ENCODE data around the gene RNF225. TPM values are rescaled to one million over a fixed set of nuclear protein-coding genes. Genes with fewer than 3 reads are reported as not detected.

RNF225 gene
- total and polyA plus RNA-seq, 9 of the 15 experiments (the other 6 are each of a cell fraction or from before 2014, with no cell fraction given) = 0.33 TPM; not detected in 8

- TF ChIP-seq MAX (CRISPR knock-in tag; IDR thresholded peaks at IDR 0.05) (0 out of 2 replicates have a peak, but pooled peaks have one; percentile 24), CHAMP1 (IDR thresholded peaks at IDR 0.05) (no peak), RBFOX2 (IDR thresholded peaks at IDR 0.05; ENCODE audit: low read depth, low read length) (0 out of 2 replicates have a peak, but pooled peaks have one; percentile 32), KAT7 (CRISPR knock-in tag; IDR thresholded peaks at IDR 0.05; ENCODE audit: borderline replicate concordance) (no peak), ARID1B (IDR thresholded peaks at IDR 0.05) (no peak)
Observed at GRCh38 chr19:58355908-58356765, 39.3 kb upstream of the RNF225 start (continued).
